K562 (cell line): Measurements from ENCODE around the gene SEL1L. TPM values are rescaled to one million over a fixed set of nuclear protein-coding genes. Genes with fewer than 3 reads are reported as not detected.

Experiments used
- E2F3 ChIP-seq: fragments of 250-450 bp; sonication (Bioruptor Pico); IDR thresholded peaks from 2 replicates; pipeline ENCODE4 v1.4.0; 2020; ENCODE audit warnings: mild to moderate bottlenecking
- MAFF ChIP-seq: IDR thresholded peaks from 2 replicates; pipeline ENCODE4 v1.6.1; 2012; ENCODE audit warnings: low read length, improper control_type of control experiment
- MAZ ChIP-seq, 2 experiments: fragments of 450-650 bp in 1 of 2; sonication (generic) in 1 of 2; formaldehyde crosslinking; IDR thresholded peaks in 1 of 2; conservative IDR thresholded peaks in 1 of 2; 2 replicates each; pipeline versions ENCODE4 v1.4.0 to v1.5.0; 2020; ENCODE audit warnings: mild to moderate bottlenecking in 1 of 2, missing genetic modification reagents in 1 of 2
- NONO ChIP-seq, 2 experiments: fragments of 200-400 bp in 1 of 2; fragments of 450-650 bp in 1 of 2; formaldehyde crosslinking in 1 of 2; IDR thresholded peaks; 2 replicates each; pipeline ENCODE4 v1.6.1; 2017; ENCODE audit warnings: low read depth in 2 of 2, mild to moderate bottlenecking in 2 of 2, moderate library complexity in 2 of 2, low read length in 1 of 2
- ZKSCAN3 ChIP-seq: fragments of 250-450 bp; sonication (Bioruptor Pico); IDR thresholded peaks from 2 replicates; pipeline ENCODE4 v1.4.0; 2020
- polyA plus RNA-seq, 8 experiments: library from polyadenylated mRNA; depleted of rRNA in 4 of 8; stranded (reverse) in 5 of 8; unstranded in 3 of 8; fragments of >200 nt; fragmentation: Nextera tagmentation in 2 of 8; fragmentation: Illumina TruSeq in 1 of 8; extraction: Ambion mirVana in 2 of 8; extraction: Trizol in 1 of 8; gene quantifications; 2 replicates each; pipeline versions ENCODE4 v1.2.1 to v1.2.3, GENCODE V29; 2011 to 2014; ENCODE audit warnings: inconsistent platforms in 1 of 8, missing spikeins in 1 of 8
- total RNA-seq, 7 experiments: library from RNA; depleted of rRNA in 6 of 7; stranded (reverse); fragments of >200 nt in 6 of 7; fragmentation: Illumina TruSeq in 2 of 7; extraction: Trizol in 2 of 7; gene quantifications; 2 replicates each; pipeline versions ENCODE4 v1.2.1 to v1.2.3, GENCODE V29; 2011 to 2021; ENCODE audit warnings: low replicate concordance in 1 of 7
- TF ChIP-seq, protein P1 (sequence below): fragments of 250-450 bp; sonication (Bioruptor Pico); IDR thresholded peaks from 2 replicates; pipeline ENCODE4 v1.4.0; 2020
- TF ChIP-seq, protein P2 (sequence below), 2 experiments: fragments of 450-650 bp; IDR thresholded peaks; 2 replicates each; pipeline ENCODE4 v1.6.1; 2016; ENCODE audit warnings: mild to moderate bottlenecking in 2 of 2, borderline replicate concordance in 1 of 2, low read depth in 1 of 2, moderate library complexity in 1 of 2
- TF ChIP-seq, protein P3 (sequence below): fragments of 450-650 bp; formaldehyde crosslinking; IDR thresholded peaks from 2 replicates; pipeline ENCODE4 v1.4.0; 2020; ENCODE audit warnings: mild to moderate bottlenecking, moderate library complexity

Gene SEL1L
- total and polyA plus RNA-seq, 9 of the 15 experiments (the other 6 are each of a cell fraction or from before 2014, with no cell fraction given), result 7.7 to 21.1 (median 13.6) TPM

DNA sequence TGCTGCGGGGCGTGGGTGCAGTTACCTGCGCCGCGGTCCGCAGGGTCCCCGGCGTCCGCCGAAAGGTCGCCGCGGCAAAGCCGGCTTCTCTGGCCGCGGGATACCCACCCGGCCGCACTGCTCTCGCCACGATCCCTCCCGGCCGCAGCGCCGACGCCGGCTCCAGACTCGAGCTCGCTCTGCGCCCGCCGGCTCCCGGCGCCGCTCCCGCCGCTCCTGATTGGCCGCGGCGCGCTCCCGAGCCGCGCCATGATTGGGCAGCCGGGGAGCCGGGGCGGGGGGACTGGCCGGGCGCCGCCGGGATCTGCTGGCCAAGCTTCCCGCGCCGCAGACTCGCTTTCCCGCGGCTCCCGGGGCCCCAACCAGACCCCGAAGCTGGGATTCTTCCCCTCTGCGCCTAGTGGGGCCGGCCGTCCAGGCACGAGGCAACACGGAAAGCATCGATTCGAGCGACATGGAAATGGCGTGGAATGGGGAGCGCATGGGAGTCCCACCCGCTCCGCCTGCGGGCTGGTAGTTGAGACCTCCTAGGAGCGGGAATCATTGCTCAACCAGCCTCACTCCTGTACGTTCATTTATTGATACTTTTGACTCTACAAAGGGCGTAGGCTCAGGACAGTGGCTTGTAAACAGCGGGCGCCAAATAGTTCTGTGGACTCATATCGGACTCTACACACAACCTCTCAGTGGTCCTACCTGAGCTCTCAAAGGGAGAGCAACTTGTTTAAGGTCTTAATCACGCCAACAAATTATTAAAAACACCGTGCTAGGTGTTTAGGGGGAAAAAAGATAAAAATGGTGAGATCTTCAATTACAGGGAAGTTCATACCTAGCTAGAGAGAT, 97.1 kb downstream of the SEL1L start (continued):
- TF ChIP-seq, protein P1, sequence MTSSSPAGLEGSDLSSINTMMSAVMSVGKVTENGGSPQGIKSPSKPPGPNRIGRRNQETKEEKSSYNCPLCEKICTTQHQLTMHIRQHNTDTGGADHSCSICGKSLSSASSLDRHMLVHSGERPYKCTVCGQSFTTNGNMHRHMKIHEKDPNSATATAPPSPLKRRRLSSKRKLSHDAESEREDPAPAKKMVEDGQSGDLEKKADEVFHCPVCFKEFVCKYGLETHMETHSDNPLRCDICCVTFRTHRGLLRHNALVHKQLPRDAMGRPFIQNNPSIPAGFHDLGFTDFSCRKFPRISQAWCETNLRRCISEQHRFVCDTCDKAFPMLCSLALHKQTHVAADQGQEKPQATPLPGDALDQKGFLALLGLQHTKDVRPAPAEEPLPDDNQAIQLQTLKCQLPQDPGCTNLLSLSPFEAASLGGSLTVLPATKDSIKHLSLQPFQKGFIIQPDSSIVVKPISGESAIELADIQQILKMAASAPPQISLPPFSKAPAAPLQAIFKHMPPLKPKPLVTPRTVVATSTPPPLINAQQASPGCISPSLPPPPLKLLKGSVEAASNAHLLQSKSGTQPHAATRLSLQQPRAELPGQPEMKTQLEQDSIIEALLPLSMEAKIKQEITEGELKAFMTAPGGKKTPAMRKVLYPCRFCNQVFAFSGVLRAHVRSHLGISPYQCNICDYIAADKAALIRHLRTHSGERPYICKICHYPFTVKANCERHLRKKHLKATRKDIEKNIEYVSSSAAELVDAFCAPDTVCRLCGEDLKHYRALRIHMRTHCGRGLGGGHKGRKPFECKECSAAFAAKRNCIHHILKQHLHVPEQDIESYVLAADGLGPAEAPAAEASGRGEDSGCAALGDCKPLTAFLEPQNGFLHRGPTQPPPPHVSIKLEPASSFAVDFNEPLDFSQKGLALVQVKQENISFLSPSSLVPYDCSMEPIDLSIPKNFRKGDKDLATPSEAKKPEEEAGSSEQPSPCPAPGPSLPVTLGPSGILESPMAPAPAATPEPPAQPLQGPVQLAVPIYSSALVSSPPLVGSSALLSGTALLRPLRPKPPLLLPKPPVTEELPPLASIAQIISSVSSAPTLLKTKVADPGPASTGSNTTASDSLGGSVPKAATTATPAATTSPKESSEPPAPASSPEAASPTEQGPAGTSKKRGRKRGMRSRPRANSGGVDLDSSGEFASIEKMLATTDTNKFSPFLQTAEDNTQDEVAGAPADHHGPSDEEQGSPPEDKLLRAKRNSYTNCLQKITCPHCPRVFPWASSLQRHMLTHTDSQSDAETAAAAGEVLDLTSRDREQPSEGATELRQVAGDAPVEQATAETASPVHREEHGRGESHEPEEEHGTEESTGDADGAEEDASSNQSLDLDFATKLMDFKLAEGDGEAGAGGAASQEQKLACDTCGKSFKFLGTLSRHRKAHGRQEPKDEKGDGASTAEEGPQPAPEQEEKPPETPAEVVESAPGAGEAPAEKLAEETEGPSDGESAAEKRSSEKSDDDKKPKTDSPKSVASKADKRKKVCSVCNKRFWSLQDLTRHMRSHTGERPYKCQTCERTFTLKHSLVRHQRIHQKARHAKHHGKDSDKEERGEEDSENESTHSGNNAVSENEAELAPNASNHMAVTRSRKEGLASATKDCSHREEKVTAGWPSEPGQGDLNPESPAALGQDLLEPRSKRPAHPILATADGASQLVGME, result no peak
- TF ChIP-seq, protein P2, sequence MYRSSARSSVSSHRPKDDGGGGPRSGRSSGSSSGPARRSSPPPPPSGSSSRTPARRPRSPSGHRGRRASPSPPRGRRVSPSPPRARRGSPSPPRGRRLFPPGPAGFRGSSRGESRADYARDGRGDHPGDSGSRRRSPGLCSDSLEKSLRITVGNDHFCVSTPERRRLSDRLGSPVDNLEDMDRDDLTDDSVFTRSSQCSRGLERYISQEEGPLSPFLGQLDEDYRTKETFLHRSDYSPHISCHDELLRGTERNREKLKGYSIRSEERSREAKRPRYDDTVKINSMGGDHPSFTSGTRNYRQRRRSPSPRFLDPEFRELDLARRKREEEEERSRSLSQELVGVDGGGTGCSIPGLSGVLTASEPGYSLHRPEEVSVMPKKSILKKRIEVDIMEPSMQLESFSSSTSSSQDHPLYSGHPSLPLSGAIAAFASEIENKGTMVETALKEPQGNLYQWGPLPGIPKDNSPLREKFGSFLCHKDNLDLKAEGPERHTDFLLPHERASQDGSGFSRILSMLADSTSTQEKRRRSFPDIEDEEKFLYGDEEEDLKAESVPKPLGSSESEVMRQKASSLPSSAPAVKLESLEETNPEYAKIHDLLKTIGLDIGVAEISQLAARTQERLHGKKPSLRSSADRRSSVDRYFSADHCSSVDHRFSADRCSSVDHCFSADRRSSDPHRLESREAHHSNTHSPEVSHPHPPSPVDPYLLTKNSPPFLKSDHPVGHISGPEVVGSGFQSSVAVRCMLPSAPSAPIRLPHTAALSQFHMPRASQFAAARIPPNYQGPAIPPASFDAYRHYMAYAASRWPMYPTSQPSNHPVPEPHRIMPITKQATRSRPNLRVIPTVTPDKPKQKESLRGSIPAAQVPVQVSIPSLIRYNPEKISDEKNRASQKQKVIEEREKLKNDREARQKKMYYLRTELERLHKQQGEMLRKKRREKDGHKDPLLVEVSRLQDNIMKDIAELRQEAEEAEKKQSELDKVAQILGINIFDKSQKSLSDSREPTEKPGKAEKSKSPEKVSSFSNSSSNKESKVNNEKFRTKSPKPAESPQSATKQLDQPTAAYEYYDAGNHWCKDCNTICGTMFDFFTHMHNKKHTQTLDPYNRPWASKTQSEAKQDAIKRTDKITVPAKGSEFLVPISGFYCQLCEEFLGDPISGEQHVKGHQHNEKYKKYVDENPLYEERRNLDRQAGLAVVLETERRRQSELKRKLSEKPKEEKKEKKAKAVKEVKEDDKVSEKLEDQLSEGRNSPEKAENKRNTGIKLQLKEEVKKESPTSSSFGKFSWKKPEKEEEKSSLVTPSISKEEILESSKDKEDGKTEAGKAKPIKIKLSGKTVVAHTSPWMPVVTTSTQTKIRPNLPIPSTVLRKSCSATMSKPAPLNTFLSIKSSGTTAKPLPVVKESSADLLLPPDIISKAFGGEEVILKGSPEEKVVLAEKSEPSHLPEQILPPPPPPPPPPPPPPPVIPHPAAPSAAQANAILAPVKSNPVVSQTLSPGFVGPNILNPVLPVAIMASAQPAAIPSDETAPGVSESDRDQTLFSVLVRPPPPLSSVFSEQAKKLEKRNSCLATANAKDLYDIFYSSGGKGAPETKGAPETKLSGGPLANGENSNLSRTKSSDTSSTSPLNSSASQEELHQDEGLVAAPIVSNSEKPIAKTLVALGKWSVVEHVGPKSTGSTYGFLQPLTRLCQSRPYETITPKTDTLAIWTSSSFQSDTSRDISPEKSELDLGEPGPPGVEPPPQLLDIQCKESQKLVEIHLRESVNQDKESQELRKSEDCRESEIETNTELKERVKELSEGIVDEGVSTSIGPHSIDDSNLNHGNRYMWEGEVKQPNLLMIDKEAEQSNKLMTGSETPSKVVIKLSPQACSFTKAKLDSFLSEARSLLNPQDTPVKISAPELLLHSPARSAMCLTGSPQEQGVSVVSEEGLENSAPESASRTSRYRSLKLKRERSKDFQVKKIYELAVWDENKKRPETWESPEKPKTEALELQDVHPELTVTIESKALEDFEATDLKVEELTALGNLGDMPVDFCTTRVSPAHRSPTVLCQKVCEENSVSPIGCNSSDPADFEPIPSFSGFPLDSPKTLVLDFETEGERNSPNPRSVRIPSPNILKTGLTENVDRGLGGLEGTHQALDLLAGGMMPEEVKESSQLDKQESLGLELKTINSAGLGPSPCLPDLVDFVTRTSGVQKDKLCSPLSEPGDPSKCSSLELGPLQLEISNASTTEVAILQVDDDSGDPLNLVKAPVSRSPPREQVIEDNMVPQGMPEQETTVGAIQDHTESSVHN (IDR thresholded peaks at IDR 0.05; ENCODE audit: borderline replicate concordance in 1 of 2, low read depth in 1 of 2), result no peak
- TF ChIP-seq NONO (IDR thresholded peaks at IDR 0.05; ENCODE audit: low read depth in 2 of 2, low read length in 1 of 2) (no peak), E2F3 (CRISPR knock-in tag) (peak; percentile 86; the same call in 1 of the 2 replicates), ZKSCAN3 (CRISPR knock-in tag) (no peak), MAZ (CRISPR knock-in tag; conservative IDR thresholded peaks at IDR 0.05 in 1 of 2, IDR thresholded peaks at IDR 0.05 in 1 of 2) (peak in 1 of 2 experiments; percentile 47; a peak in 1 of 4 replicates), MAFF (no peak)
- TF ChIP-seq, protein P3, sequence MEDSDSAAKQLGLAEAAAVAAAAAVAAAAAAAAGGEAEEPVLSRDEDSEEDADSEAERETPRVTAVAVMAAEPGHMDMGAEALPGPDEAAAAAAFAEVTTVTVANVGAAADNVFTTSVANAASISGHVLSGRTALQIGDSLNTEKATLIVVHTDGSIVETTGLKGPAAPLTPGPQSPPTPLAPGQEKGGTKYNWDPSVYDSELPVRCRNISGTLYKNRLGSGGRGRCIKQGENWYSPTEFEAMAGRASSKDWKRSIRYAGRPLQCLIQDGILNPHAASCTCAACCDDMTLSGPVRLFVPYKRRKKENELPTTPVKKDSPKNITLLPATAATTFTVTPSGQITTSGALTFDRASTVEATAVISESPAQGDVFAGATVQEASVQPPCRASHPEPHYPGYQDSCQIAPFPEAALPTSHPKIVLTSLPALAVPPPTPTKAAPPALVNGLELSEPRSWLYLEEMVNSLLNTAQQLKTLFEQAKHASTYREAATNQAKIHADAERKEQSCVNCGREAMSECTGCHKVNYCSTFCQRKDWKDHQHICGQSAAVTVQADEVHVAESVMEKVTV (CRISPR knock-in tag), result no peak
